ENCODE data around the gene AKT1S1.

DNA sequence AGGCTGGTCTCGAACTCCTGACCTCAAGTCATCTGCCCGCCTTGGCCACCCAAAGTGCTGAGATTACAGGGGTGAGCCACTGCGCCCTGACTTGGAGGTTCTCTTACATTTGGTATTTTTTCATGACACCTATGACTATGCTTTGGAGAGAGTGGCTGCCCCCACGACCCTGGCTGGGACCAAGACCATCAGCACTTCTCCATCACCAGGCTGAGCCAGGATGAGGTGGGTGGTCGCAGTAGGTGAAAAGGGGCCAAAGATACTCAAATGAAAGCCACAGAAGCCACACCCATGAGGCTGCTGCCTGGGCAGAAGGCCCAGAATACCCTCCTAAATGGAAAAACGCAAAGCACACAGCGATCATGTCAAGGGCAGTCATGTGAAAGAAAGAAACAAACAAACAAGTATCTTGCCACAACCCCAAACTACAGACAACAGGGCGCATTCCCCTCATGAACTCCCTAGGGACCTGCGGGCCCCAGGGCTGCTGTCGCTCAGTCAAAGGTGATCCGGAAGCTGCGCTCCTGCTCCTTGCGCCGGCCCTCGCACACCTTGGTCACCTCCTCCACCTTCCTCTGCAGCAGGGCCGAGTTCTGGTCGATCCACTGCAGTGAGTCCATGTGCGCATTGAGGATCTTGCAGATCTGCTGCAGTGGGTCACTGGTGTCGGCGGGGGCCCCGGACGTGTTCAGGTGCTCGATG lies 30.7 kb upstream of the AKT1S1 start:
- TF ChIP-seq SIN3A (IDR thresholded peaks at IDR 0.05; ENCODE audit: borderline replicate concordance, insufficient read depth, low read length) (no peak), TAF1 (IDR thresholded peaks at IDR 0.05; ENCODE audit: borderline replicate concordance, insufficient read depth, low read length) (no peak), POLR2AphosphoS5 (IDR thresholded peaks at IDR 0.05; ENCODE audit: low read depth, low read length) (no peak), FOXP2 (optimal IDR thresholded peaks at IDR 0.05; ENCODE audit: borderline replicate concordance, extremely low read depth, extremely low read length, insufficient read depth) (no peak)
- TF ChIP-seq, protein P1, sequence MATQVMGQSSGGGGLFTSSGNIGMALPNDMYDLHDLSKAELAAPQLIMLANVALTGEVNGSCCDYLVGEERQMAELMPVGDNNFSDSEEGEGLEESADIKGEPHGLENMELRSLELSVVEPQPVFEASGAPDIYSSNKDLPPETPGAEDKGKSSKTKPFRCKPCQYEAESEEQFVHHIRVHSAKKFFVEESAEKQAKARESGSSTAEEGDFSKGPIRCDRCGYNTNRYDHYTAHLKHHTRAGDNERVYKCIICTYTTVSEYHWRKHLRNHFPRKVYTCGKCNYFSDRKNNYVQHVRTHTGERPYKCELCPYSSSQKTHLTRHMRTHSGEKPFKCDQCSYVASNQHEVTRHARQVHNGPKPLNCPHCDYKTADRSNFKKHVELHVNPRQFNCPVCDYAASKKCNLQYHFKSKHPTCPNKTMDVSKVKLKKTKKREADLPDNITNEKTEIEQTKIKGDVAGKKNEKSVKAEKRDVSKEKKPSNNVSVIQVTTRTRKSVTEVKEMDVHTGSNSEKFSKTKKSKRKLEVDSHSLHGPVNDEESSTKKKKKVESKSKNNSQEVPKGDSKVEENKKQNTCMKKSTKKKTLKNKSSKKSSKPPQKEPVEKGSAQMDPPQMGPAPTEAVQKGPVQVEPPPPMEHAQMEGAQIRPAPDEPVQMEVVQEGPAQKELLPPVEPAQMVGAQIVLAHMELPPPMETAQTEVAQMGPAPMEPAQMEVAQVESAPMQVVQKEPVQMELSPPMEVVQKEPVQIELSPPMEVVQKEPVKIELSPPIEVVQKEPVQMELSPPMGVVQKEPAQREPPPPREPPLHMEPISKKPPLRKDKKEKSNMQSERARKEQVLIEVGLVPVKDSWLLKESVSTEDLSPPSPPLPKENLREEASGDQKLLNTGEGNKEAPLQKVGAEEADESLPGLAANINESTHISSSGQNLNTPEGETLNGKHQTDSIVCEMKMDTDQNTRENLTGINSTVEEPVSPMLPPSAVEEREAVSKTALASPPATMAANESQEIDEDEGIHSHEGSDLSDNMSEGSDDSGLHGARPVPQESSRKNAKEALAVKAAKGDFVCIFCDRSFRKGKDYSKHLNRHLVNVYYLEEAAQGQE (IDR thresholded peaks at IDR 0.05; ENCODE audit: insufficient read depth in 1 of 2, low read depth in 2 of 2, low read length in 2 of 2), result no peak

All from PFSK-1 (cell line).